Panc1 (cell line): ENCODE results near the gene NUP50. TPM values are rescaled to one million over a fixed set of nuclear protein-coding genes. Genes with fewer than 3 reads are reported as not detected.

Source experiments
- ATAC-seq: fragments of 200-7000 bp; cut with Tn5 transposase; 2 replicates; pipeline ENCODE4 v1.9.1; 2020; ENCODE audit warnings: mild to moderate bottlenecking, moderate library complexity
- BruUV-seq: library from RNA; stranded (reverse); fragments of 400-500 nt; replicated peaks from 2 replicates; lab custom pipeline; 2021; lab: Mats Ljungman, UMichigan
- CTCF ChIA-PET: fragments of 300-600 bp; sonication (Branson Sonifier 250); formaldehyde crosslinking; loops from one replicate; lab custom pipeline; 2022; ENCODE audit warnings: antibody characterized with exemption; lab: Charles Lee
- POLR2A ChIA-PET: fragments of 300-600 bp; sonication (Branson Sonifier 250); formaldehyde crosslinking; loops from one replicate; lab custom pipeline; 2022; ENCODE audit warnings: antibody characterized with exemption; lab: Charles Lee
- DNase-seq: peaks from one replicate; pipeline ENCODE4 v3.0.0-alpha.2; 2010; ENCODE audit warnings: low read depth, low spot score
- H3K27ac ChIP-seq: 2 replicates; pipeline ENCODE4 v1.5.1; 2011; ENCODE audit warnings: mild to moderate bottlenecking, low read length, inconsistent platforms
- H3K27me3 ChIP-seq: fragments of 200-500 bp; sonication (Bioruptor generic); 2 replicates; pipeline ENCODE4 v1.6.0; 2014; ENCODE audit warnings: low read length, inconsistent platforms; ENCODE audit not compliant: control insufficient read depth, insufficient read depth
- H3K36me3 ChIP-seq: fragments of 200-500 bp; sonication (Bioruptor generic); 2 replicates; pipeline ENCODE4 v1.5.1; 2014; ENCODE audit warnings: inconsistent platforms, mild to moderate bottlenecking, low read length, moderate library complexity; ENCODE audit not compliant: control insufficient read depth, insufficient read depth
- H3K4me1 ChIP-seq: 2 replicates; pipeline ENCODE4 v1.5.1; 2011; ENCODE audit warnings: inconsistent platforms, mild to moderate bottlenecking, low read length, moderate library complexity; ENCODE audit not compliant: control insufficient read depth, insufficient read depth
- H3K4me3 ChIP-seq, 2 experiments: 2 replicates each; pipeline ENCODE4 v1.5.1; 2011 to 2012; ENCODE audit warnings: low read depth in 2 of 2, low read length in 2 of 2, mild to moderate bottlenecking in 2 of 2, inconsistent platforms in 1 of 2, moderate library complexity in 1 of 2
- H3K9me3 ChIP-seq: fragments of 200-500 bp; sonication (Bioruptor generic); 2 replicates; pipeline ENCODE4 v1.5.1; 2014; ENCODE audit warnings: low read depth, mild to moderate bottlenecking, inconsistent platforms, low read length, moderate library complexity; ENCODE audit not compliant: control insufficient read depth, insufficient read depth
- POLR2AphosphoS5 ChIP-seq: IDR thresholded peaks from 2 replicates; pipeline ENCODE4 v1.6.1; 2012; ENCODE audit warnings: mild to moderate bottlenecking, low read depth, low read length, moderate library complexity
- REST ChIP-seq, 2 experiments: IDR thresholded peaks; 2 replicates each; pipeline ENCODE4 v1.6.1; 2011 to 2012; ENCODE audit warnings: low read depth in 2 of 2, control low read depth in 1 of 2, low read length in 1 of 2, mild to moderate bottlenecking in 1 of 2, moderate library complexity in 1 of 2; ENCODE audit not compliant: insufficient read depth in 1 of 2
- SIN3A ChIP-seq: IDR thresholded peaks from 2 replicates; pipeline ENCODE4 v1.6.1; 2012; ENCODE audit warnings: low read depth, mild to moderate bottlenecking, low read length, moderate library complexity, borderline replicate concordance; ENCODE audit not compliant: insufficient read depth
- TCF7L2 ChIP-seq: IDR thresholded peaks from 2 replicates; pipeline ENCODE4 v1.6.1; 2011; ENCODE audit warnings: mild to moderate bottlenecking, low read depth, low read length, inconsistent platforms
- in situ Hi-C: cut with HindIII; loops from 2 replicates; pipeline ENCODE4 v1.10.0; 2016; ENCODE audit warnings: low sequenced_read_pairs, low pct_unique_long_range_greater_than_20kb
- intact Hi-C: fragments of 100-400 bp; cut with micrococcal nuclease; formaldehyde crosslinking; loops from one replicate; pipeline ENCODE4 v1.10.0; 2022; ENCODE audit not compliant: unreplicated experiment
- total RNA-seq: library from RNA; stranded (reverse); gene quantifications from one replicate; pipeline ENCODE4 v1.2.1, GENCODE V29; 2021; ENCODE audit not compliant: unreplicated experiment
- TF ChIP-seq, protein P1 (sequence below): fragments of 450-650 bp; IDR thresholded peaks from 2 replicates; pipeline ENCODE4 v1.5.1; 2017; ENCODE audit warnings: mild to moderate bottlenecking

The NUP50 gene
- total RNA-seq, 1 experiment from 2014 or later = 52.1 TPM

- intact Hi-C loops (no loop called here), in situ Hi-C loops (no loop called here)
- BruUV-seq = no TSS peak
- H3K9me3 ChIP-seq = no peaks in the 10 kb centered on the region
- DNase-seq = no peak
- CTCF ChIA-PET = no interaction called here
- no peak overlapping the region for H3K4me3 ChIP-seq
- ATAC-seq = no peak
- no peaks in the 10 kb centered on the region for H3K4me1 ChIP-seq
- no peak for TF ChIP-seq POLR2AphosphoS5
- TF ChIP-seq, protein P1, sequence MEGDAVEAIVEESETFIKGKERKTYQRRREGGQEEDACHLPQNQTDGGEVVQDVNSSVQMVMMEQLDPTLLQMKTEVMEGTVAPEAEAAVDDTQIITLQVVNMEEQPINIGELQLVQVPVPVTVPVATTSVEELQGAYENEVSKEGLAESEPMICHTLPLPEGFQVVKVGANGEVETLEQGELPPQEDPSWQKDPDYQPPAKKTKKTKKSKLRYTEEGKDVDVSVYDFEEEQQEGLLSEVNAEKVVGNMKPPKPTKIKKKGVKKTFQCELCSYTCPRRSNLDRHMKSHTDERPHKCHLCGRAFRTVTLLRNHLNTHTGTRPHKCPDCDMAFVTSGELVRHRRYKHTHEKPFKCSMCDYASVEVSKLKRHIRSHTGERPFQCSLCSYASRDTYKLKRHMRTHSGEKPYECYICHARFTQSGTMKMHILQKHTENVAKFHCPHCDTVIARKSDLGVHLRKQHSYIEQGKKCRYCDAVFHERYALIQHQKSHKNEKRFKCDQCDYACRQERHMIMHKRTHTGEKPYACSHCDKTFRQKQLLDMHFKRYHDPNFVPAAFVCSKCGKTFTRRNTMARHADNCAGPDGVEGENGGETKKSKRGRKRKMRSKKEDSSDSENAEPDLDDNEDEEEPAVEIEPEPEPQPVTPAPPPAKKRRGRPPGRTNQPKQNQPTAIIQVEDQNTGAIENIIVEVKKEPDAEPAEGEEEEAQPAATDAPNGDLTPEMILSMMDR = no peak
- no peak for TF ChIP-seq SIN3A
- no peak for TF ChIP-seq REST (IDR thresholded peaks at IDR 0.05; ENCODE audit: insufficient read depth in 1 of 2, low read depth in 2 of 2, low read length in 1 of 2)
- no peak for TF ChIP-seq TCF7L2
- H3K27me3 ChIP-seq = no peaks in the 10 kb centered on the region
- POLR2A ChIA-PET = no interaction called here
- no peak overlapping the region for H3K27ac ChIP-seq
- peaks cover 3% of the 10 kb centered on the region; the same call in 1 of the 2 replicates for H3K36me3 ChIP-seq
Observed at GRCh38 chr22:45187891-45188290, 24.2 kb downstream of the NUP50 start.

GRCh38 chr22:45188779-45189178 lies 25.1 kb downstream of the NUP50 start:
- no peak overlapping the region for H3K4me3 ChIP-seq
- no TSS peak for BruUV-seq
- no peak for DNase-seq
- intact Hi-C loops (no loop called here), in situ Hi-C loops (no loop called here)
- no peaks in the 10 kb centered on the region for H3K9me3 ChIP-seq
- H3K27ac ChIP-seq = no peak overlapping the region
- TF ChIP-seq, protein P1 = no peak
- TF ChIP-seq SIN3A (no peak), TCF7L2 (no peak), REST (IDR thresholded peaks at IDR 0.05; ENCODE audit: insufficient read depth in 1 of 2, low read depth in 2 of 2, low read length in 1 of 2) (no peak), POLR2AphosphoS5 (no peak)
- H3K27me3 ChIP-seq = no peaks in the 10 kb centered on the region
- POLR2A ChIA-PET = interaction anchor here (0.7 kb wide), 1 partner anchor 136 kb away, joined by 7 read pairs; no protein-coding TSS in a partner anchor
- H3K36me3 ChIP-seq = no peaks in the 10 kb centered on the region; the same call in 1 of the 2 replicates
- CTCF ChIA-PET = no interaction called here
- ATAC-seq = no peak
- no peaks in the 10 kb centered on the region for H3K4me1 ChIP-seq
